DMS114 treated with DMSO at 0.1 percent for 48 hours (cell line): Measurements from ENCODE around the gene MX2.

Experiments
- DNase-seq: peaks from one replicate; lab custom pipeline; 2025; ENCODE audit not compliant: unreplicated experiment; lab: John Stamatoyannopoulos, UW

The MX2 gene

DNA sequence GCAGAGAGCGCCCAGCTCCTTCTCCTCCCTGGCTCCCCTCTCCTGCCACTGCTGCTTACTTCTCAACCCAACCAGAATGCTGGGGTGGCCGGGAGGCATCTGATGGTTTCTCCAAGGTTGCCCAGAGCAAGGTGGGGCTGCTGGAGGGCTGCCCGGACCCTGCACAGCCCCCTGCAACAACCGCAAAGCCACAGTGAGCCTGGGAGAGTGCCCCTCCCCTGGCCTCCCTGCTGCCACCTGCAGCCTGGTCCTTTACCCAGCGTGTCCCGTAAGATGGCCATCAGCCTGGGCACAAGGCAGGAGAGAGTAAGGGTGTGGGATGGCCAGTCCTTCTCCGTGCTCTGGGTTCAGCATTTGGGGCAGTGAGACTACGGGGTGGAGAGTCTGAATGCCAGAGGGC, 17.0 kb downstream of the MX2 start:
- DNase-seq, result no peak

DNA sequence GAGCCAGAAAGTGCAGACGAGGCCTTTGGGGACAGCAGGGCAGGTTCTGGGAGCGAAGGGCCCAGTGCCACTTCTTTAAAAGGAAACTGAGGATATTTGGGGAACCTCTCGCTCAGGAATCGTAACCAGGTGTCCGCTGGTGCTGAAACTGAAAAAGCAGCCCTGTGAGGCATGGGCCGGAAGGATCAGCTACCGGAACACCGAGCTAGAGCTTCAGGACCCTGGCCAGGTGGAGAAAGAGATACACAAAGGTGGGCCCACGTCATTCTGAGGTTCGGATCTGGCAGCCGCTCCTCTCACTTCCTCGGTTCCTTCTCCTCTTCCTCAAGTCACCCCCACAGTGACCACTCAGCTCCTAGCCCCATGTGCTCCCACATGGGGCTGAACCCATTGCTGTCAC, 18.1 kb downstream of the MX2 start:
- DNase-seq, result no peak

DNA sequence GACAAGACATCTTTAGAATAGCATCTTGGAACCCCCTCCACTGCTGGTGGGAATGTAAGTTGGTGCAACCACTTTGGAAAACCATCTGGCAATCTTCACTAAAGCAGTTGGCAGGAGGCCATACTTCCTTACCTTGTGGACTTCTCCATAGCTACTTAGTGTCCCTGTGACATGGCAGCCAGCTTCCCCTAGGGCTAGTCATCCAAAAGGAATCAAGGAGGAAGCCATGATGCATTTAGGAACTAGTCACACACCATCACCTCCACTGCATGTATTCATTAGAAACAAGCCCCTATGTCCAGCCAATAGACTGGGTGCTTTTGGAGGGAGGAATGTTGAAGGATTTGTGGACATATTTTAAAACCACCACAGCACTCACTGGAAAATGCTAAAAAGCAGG, 19.9 kb downstream of the MX2 start:
- no peak for DNase-seq

DNA sequence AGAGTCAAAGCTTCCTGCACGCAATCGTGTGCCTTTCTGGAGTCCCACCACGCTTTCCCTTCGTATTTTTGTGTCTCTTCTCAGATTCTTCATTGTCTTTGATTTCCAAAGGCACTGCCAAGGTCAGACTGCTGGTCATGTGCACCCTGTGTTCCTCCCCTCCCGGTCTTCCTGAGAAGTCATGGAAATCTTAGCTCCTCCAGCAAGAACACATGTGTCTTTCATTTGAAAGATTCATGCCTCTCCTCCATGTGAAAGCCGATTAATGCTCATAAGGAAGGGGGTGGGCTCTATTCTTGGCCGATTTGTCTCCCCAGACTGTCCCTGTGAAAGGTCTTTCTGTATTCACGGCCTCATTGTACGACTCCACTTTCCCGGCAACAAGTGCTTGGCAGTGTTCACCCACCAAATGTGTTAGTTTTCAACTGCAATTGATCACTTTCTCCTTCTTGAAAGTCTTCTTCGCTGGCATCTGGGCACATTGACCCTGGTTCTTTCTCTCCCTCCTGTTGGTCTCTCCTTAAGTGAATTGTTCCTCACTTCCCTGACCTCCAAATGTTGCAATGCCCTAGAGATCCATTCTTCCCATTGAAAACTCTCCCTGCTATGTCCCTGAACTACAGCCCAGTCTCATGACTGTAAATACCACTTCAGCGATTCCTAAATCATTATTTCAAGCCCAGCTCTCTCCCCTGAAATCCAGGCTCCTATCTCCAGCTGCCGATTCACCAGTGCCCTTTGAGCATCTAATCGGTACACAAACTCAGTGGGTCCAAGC, 25.4 kb downstream of the MX2 start:
- no peak for DNase-seq

DNA sequence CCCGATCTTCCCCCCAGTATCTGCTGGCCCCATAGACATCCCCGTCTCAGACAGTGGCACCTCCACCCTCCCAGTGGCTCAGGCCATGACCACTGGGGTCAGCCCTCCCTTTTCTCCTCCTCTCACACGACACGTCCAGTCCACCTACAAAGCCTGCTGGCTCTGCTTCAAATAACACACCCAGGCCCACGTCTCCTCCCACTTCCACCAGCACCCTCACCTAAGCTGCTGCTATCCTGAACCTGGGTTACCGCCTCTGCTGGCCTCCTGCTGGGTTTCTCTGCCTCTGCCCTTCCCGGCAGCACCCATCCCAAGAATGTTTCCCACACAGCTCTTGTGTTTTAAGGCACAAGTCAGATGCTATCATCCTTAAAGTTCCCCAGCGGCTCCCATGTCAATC, 26.0 kb downstream of the MX2 start:
- DNase-seq, result no peak

DNA sequence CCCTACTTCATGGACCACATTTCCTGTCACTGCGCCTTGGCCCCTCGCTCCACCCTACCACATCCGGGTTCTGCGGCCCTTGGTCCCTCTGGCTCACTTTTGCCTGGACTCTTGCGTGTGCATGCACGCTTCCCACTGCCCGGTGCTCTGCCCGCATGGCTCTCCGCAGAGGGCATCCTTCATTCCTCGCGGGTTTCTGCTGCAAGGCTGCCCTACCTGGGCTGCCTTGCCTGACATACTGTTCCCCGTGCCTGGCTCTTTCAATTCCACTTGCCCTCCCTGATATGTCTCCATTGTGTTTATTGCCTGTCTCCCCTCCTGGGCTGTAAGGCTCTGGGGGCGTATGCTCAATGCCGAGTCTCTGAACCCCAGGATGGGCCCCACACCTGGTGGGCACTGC, 26.4 kb downstream of the MX2 start:
- DNase-seq, result no peak

DNA sequence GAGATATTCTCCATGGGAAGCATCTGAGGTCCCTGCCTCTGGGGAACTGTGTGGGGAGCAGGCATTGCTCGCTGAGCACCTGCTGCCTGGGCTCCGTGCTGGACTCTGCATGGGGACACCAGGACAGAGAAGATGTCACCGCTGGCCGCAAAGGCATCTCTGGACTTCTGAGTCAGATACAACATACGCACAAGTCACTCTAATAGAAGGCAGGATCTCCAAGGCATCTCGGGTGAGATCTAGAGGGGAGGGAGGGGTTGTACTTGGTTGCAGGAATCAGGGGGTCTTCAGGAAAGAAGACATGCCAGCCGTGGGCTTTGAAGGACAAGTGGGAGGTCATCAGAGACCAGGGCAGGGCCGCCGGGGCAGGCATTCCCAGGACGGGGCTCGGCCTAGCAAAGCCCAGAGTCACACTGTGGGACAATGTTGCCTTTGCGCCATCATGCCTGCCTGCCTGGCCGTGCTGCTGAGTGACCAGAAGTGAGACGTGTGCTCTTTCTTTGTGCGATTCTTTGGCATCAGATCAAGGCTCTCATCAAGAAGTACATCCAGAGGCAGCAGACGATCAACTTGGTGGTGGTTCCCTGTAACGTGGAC, 28.3 kb downstream of the MX2 start:
- DNase-seq, result no peak

DNA sequence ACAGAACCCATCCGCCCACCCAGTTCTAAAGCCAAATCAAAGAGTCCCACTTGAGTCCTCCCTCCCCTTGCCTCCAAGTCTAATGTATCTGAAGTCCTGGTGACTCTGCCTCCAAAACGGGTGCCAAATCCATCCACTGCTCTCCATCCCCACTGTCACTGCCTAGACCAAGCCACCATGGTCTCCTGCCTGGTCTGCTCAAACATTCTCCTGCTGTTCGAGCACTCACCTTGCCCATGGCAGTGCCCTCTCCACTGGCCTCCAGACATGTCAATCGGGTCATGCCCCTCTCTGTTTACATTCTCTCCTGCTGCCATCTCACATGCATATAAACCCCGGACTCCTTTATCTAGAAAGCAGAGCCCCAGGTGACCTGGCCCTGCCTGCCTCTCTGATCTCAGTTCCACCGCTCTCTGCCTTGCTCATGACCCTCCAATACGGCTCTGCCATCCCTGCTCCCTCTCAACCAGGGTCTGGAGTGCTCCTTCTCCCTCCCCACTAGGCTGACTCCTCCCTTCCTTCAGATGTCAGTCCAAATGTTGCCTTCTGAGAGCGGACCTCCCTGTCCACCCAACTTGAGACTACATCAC, 32.1 kb downstream of the MX2 start:
- no peak for DNase-seq

DNA sequence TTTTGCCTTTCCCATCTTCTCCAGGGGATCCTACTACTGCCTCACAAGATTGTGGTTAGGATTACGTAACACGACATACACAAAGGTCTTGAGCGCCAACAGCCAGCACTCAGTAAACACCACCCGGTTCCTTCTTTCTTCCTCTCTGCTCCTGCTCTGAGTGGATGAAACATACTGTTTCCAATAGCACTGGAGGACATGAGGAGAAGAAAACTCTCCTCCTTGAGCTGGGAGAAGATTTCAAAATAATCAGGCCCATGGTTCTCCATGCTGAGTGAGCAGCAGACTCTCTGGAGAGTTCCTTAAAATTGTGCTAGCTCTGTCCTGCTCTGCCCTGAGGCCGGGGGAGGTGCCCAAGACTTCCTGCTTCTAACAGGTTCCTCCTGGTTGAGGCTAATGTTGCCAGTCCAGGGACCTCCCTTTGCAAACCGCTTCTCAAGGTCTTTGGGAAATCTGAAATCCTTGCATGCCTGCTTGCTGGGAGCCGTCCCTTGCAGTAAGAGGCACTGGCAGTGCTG, 34.8 kb downstream of the MX2 start:
- DNase-seq, result no peak

DNA sequence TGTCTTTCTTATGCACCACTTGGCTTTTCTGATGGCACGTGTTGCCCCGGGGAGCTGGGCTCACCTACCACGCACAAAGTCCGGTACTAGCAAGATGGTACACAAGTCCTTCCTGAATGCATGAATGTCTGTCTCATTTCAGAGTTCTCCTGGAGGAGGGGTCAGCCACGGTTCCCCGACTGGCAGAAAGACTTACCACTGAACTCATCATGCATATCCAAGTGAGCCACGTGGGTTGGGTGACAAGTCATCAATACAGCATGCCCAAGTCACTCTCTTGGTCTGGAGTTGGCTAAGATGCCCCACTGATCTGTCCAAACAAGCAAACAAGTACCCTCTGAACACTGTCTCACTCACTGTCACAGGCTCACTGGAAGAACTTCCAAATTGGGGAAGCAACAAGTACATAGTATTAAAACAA, 35.7 kb downstream of the MX2 start:
- DNase-seq, result no peak

DNA sequence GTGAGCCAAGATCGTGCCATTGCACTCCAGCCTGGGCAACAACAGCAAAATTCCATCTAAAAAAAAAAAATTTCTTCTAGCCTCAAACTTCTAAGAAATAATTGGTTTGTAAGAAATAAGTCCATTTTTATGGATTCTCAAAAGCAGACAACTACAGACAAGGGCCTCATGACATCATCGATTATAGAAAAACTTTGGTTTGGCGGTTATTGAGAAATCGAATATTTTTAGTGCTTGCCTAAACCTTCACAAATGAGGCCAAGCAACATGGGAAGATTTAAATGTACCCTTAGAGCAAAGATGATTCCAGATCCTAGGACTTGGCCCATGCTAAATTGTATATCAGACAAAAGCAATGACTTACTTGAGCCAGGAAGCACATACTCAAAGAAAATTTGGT, 36.4 kb downstream of the MX2 start:
- no peak for DNase-seq

DNA sequence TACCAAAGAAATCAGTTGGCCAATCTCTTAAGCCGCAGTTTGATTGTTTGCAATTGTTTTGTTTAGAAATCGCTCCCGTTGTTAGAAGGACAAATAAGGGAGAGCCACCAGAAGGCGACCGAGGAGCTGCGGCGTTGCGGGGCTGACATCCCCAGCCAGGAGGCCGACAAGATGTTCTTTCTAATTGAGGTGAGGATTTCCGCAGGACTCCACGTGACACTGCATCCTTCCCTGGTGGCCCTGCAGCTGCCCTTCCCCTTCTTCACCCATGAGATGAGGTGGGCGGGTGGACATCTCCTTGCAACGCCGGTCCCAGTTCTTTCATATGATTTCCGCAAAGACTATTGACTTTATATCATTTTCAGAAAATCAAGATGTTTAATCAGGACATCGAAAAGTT, 37.0 kb downstream of the MX2 start:
- no peak for DNase-seq

DNA sequence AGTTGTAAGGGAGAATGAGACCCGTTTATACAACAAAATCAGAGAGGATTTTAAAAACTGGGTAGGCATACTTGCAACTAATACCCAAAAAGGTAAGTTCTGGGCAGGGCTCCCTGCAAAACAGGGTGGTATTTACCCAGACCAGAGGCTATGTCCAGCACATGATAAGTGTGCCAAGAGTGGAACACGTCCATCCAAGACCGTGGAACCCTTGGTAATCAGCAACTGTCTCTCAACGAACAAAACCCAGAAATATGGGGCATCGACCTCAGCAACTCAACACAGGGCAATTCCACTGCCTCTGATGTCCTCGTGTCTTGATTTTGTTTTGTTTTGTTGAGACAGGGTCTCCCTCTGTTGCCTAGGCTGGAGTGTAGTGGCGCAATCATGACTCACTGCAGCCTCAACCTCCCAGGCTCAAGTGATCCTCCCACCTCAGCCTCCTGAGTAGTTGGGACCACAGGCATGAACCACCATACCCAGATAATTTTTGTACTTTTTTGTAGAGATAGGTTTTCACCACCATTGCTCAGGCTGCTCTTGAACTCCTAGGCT, 37.5 kb downstream of the MX2 start:
- no peak for DNase-seq

DNA sequence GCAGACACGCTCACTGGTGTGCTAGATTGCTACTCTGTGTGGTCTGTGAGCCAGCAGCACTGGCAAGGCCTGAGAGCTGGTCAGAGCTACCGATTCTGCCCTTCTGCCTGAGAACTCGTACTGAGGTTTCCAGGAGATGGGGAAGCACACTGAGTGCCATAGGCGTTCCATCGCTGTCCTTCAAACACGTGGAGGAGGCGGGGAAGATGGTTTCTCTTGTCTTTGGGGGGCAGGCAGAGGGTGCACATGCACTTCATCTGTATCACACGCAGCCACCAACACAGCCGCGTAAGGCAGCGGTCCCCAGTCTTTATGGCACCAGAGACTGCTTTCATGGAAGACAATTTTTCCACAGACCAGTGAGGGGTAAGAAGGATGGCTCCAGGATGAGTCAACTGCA, 40.4 kb downstream of the MX2 start:
- DNase-seq, result no peak

DNA sequence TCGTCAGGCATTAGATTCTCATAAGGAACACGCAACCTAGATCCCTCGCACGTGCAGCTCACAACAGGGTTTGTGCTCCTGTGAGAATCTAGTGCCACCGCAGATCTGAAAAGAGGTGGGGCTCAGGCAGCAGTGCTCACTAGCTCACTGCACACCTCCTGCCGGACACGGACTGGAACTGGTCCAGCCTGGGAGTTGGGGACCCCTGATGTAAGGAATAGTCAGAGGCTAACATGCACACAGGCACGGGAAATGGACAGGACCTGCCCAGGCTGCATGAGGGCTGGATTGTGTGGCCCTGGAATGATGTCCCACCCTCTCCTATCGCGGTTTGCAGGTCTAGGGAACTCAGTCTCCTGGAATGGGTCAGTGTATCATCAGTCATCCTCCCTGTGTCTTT, 41.0 kb downstream of the MX2 start:
- no peak for DNase-seq

DNA sequence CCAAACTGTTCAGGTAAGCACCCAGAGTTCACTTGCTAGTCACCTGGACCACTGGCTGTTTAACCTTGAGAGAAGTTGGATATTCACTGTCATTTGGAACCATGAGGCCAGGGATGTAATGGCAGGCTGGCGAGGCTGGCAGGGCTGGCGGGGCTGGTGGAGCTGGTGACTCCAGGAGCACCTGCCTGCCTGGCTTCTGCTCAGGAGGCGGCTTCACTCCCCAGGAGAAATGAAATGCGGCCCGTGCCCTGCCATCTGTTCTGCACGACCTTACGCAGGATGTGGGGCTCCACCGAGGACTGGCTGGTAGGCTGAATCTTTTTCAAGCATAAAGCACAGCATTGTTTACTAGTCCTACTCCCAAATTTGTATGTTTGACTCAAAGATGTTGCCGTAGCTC, 41.5 kb downstream of the MX2 start:
- no peak for DNase-seq

DNA sequence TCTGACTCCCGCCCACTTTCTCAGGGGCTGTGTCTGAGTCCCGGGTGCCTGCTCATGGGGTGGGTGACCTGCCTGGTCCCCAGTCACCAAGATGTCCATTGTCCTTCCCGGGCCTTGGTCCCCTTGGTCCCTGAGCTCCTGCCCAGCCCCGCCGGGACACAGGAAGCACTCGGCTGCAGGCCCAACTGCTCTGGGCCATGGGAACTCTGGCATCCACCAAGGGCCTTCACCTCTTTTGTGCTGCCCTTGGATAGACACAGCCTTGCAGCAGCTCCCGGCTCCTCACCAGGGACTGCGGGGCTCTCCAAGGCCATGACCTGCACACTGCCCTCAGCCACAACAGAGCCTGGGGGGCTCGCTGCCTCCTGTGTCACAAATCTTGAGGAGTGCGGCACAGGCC, 42.1 kb downstream of the MX2 start:
- no peak for DNase-seq

DNA sequence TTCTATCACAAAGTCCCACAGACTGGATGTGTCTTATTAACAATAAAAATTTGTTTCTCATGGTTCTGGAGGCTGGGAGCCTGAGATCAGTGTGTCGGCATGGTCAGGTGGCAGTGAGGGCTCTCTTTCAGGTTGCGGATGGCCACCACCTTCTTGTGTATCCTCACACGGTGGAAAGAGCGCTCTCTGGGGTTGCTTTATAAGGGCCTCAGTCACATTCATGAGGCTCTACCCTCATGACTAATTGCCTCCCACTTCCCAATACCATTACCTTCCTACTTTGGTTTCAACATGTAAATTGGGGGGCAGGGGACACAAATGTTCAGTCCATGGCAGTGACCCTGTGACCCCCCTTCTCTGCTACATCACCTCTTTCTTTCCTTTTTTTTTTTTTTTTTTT, 43.5 kb downstream of the MX2 start:
- no peak for DNase-seq

DNA sequence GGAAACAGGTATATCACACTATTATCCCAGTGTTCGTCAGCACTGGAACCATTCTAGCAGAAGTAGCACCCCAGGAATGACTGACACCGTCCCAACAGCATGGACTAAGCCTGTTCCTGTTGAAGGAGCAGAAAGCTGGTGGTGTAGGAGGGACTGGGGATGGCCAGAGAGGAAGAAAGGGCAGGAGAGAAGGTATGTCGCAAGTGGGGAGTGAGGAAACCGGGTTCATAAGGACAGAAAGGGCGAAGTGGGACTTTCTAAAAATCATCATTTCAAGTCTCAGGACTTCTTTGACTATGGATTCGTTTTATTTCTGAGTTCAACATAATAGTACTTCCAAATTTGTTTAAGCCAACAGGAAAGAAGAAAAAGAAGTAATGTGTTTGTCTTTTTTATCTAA, 44.5 kb downstream of the MX2 start:
- DNase-seq, result no peak

DNA sequence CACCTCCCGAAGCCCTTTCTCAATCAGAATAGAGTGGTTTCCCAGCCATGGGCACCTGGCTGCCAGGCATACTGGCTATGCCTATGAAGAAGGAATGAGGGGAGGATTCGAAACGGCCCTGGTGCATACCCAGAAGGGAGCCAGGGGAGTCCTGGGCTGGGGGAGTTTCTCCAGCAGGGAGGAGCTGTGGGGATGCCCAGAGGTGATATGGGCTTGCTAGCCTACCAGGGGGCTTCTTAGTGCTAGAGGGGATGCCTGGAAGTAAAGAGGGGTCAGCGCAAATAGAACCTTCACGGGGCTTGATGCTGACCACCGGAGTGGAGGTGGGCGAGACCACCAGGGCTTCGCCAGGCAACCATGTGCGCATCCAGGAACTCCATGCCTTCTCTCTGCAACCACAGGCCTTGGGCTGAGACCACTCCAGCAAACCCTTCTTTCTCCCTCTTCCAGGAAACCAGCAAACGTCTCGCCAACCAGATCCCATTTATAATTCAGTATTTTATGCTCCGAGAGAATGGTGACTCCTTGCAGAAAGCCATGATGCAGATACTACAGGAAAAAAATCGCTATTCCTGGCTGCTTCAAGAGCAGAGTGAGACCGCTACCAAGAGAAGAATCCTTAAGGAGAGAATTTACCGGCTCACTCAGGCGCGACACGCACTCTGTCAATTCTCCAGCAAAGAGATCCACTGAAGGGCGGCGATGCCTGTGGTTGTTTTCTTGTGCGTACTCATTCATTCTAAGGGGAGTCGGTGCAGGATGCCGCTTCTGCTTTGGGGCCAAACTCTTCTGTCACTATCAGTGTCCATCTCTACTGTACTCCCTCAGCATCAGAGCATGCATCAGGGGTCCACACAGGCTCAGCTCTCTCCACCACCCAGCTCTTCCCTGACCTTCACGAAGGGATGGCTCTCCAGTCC, 46.0 kb downstream of the MX2 start:
- no peak for DNase-seq

DNA sequence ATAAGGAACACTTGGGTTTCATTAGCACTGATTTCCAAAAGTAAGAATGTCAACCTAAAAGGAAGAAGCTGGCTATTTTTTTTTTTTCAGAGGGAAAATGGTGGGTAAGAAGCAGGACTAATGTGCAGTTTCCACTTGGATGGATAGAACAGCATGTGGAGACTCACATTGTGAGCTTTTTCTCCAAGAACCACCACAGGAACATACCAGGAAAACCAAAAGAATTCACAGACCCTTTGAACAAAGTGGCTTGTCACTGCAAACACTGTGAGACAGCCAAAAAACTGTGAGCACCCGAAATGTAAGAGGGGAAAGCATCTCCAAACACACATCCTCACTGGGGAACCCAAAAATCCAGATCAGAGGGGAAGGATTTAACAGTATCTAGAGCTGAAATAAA, 48.5 kb downstream of the MX2 start:
- no peak for DNase-seq
